ENCODE results near the gene ZBTB40. TPM values are rescaled to one million over a fixed set of nuclear protein-coding genes. Genes with fewer than 3 reads are reported as not detected.

The ZBTB40 gene
- total and polyA plus RNA-seq, 10 of the 15 experiments (the other 5 are each of a cell fraction or from before 2014, with no cell fraction given) = 1.9 to 14.4 (median 9.0) TPM

DNA sequence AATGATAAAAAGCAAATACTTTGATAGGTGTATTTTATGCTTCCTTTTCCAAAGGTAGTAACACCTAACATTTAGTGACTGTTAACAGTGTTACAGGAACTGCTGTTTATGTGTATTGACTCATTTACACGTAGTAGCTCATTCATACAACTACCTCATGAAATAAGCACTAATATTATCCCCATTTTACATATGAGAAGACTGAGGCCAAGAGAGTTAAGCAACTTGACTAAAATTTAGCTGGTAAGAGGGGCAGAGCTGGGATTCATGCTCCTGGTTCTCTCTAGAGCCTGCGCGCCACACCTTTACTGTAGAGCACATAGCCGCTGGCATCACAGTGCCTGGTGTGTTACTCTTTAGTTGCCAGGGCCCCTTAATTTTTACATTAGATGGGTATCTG lies 11.3 kb downstream of the ZBTB40 start:
- no peak overlapping the region for H3K9ac ChIP-seq (ENCODE audit: control insufficient read depth, insufficient read depth, low read length)
- intact Hi-C loops (cut with micrococcal nuclease; ENCODE audit: unreplicated experiment) (no loop called here), in situ Hi-C loops (cut with MboI) (no loop called here)
- ChIA-PET CTCF (interaction anchor here (0.6 kb wide), 1 partner anchor 10 kb away, joined by 4 read pairs; no protein-coding TSS in a partner anchor), POLR2A (no interaction called here), RAD21 (ENCODE audit: unreplicated experiment) (no interaction called here), SMC1A (ENCODE audit: uncharacterized antibody, unreplicated experiment) (interaction anchor here (3.4 kb wide), 1 partner anchor 10 kb away, joined by 12 read pairs; no protein-coding TSS in a partner anchor)
- BruUV-seq (replicated peaks) = no TSS peak
- H3K79me2 ChIP-seq (ENCODE audit: control insufficient read depth, insufficient read depth, low read length) = no peaks in the 10 kb centered on the region; the same call in none of the 2 replicates
- peaks cover 5% of the 10 kb centered on the region; the same call in 2 of the 3 replicates for H3K9me3 ChIP-seq (replicated peaks; ENCODE audit: control insufficient read depth, insufficient read depth, low read length)
- no peak overlapping the region for H3K4me2 ChIP-seq (ENCODE audit: control insufficient read depth, insufficient read depth)
- H3K4me1 ChIP-seq (ENCODE audit: control insufficient read depth, insufficient read depth, low read length) = peaks cover 5% of the 10 kb centered on the region
- H3K27ac ChIP-seq (ENCODE audit: control insufficient read depth, insufficient read depth) = no peak overlapping the region
- H3K36me3 ChIP-seq (ENCODE audit: control insufficient read depth in 2 of 2, insufficient read depth in 2 of 2, low read length in 1 of 2) = no peaks in the 10 kb centered on the region
- no peak overlapping the region for H3K4me3 ChIP-seq
- DNase-seq (ENCODE audit: low read depth, low spot score) (no peak), ATAC-seq (no peak), FAIRE-seq (no peak)
- H2AFZ ChIP-seq (ENCODE audit: control insufficient read depth, low read depth, low read length) = no peak overlapping the region
- H4K20me1 ChIP-seq (ENCODE audit: control insufficient read depth, insufficient read depth) = no peaks in the 10 kb centered on the region
- no peaks in the 10 kb centered on the region for H3K27me3 ChIP-seq (replicated peaks in 1 of 2; ENCODE audit: control insufficient read depth in 2 of 2, insufficient read depth in 2 of 2, low read length in 1 of 2)
- 88% methylated on average over 4 of the region's 4 CpGs for WGBS (ENCODE audit: insufficient coverage, insufficient replicate concordance, low lambda C conversion rate, missing lambda C conversion rate)
- TF ChIP-seq, protein P1, sequence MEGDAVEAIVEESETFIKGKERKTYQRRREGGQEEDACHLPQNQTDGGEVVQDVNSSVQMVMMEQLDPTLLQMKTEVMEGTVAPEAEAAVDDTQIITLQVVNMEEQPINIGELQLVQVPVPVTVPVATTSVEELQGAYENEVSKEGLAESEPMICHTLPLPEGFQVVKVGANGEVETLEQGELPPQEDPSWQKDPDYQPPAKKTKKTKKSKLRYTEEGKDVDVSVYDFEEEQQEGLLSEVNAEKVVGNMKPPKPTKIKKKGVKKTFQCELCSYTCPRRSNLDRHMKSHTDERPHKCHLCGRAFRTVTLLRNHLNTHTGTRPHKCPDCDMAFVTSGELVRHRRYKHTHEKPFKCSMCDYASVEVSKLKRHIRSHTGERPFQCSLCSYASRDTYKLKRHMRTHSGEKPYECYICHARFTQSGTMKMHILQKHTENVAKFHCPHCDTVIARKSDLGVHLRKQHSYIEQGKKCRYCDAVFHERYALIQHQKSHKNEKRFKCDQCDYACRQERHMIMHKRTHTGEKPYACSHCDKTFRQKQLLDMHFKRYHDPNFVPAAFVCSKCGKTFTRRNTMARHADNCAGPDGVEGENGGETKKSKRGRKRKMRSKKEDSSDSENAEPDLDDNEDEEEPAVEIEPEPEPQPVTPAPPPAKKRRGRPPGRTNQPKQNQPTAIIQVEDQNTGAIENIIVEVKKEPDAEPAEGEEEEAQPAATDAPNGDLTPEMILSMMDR (IDR thresholded peaks at IDR 0.05 in 2 of 3, conservative IDR thresholded peaks at IDR 0.05 in 1 of 3; ENCODE audit: control insufficient read depth in 2 of 3, extremely low read depth in 1 of 3, insufficient read depth in 1 of 3, low read depth in 3 of 3, low read length in 3 of 3) = no peak
- TF ChIP-seq IKZF1 (conservative IDR thresholded peaks at IDR 0.05) = no peak
- TF ChIP-seq, protein P2, sequence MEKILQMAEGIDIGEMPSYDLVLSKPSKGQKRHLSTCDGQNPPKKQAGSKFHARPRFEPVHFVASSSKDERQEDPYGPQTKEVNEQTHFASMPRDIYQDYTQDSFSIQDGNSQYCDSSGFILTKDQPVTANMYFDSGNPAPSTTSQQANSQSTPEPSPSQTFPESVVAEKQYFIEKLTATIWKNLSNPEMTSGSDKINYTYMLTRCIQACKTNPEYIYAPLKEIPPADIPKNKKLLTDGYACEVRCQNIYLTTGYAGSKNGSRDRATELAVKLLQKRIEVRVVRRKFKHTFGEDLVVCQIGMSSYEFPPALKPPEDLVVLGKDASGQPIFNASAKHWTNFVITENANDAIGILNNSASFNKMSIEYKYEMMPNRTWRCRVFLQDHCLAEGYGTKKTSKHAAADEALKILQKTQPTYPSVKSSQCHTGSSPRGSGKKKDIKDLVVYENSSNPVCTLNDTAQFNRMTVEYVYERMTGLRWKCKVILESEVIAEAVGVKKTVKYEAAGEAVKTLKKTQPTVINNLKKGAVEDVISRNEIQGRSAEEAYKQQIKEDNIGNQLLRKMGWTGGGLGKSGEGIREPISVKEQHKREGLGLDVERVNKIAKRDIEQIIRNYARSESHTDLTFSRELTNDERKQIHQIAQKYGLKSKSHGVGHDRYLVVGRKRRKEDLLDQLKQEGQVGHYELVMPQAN (conservative IDR thresholded peaks at IDR 0.05) = no peak
- TF ChIP-seq ASH2L (IDR thresholded peaks at IDR 0.05; ENCODE audit: borderline replicate concordance, low read depth) = no peak
- no peak for TF ChIP-seq CEBPB (IDR thresholded peaks at IDR 0.05; ENCODE audit: borderline replicate concordance in 1 of 2, low read depth in 2 of 2, low read length in 2 of 2)
- TF ChIP-seq KLF5 (IDR thresholded peaks at IDR 0.05; ENCODE audit: partially characterized antibody) = no peak
- TF ChIP-seq IRF4 (IDR thresholded peaks at IDR 0.05; ENCODE audit: low read depth, low read length) = no peak
- TF ChIP-seq PAX8 (IDR thresholded peaks at IDR 0.05) = no peak
- no peak for TF ChIP-seq TBL1XR1 (IDR thresholded peaks at IDR 0.05; ENCODE audit: low read depth, low read length)
- TF ChIP-seq, protein P3, sequence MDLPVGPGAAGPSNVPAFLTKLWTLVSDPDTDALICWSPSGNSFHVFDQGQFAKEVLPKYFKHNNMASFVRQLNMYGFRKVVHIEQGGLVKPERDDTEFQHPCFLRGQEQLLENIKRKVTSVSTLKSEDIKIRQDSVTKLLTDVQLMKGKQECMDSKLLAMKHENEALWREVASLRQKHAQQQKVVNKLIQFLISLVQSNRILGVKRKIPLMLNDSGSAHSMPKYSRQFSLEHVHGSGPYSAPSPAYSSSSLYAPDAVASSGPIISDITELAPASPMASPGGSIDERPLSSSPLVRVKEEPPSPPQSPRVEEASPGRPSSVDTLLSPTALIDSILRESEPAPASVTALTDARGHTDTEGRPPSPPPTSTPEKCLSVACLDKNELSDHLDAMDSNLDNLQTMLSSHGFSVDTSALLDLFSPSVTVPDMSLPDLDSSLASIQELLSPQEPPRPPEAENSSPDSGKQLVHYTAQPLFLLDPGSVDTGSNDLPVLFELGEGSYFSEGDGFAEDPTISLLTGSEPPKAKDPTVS (IDR thresholded peaks at IDR 0.05; ENCODE audit: low read depth, low read length) = no peak
- no peak for TF ChIP-seq NFXL1 (IDR thresholded peaks at IDR 0.05; ENCODE audit: borderline replicate concordance)
- TF ChIP-seq, protein P4, sequence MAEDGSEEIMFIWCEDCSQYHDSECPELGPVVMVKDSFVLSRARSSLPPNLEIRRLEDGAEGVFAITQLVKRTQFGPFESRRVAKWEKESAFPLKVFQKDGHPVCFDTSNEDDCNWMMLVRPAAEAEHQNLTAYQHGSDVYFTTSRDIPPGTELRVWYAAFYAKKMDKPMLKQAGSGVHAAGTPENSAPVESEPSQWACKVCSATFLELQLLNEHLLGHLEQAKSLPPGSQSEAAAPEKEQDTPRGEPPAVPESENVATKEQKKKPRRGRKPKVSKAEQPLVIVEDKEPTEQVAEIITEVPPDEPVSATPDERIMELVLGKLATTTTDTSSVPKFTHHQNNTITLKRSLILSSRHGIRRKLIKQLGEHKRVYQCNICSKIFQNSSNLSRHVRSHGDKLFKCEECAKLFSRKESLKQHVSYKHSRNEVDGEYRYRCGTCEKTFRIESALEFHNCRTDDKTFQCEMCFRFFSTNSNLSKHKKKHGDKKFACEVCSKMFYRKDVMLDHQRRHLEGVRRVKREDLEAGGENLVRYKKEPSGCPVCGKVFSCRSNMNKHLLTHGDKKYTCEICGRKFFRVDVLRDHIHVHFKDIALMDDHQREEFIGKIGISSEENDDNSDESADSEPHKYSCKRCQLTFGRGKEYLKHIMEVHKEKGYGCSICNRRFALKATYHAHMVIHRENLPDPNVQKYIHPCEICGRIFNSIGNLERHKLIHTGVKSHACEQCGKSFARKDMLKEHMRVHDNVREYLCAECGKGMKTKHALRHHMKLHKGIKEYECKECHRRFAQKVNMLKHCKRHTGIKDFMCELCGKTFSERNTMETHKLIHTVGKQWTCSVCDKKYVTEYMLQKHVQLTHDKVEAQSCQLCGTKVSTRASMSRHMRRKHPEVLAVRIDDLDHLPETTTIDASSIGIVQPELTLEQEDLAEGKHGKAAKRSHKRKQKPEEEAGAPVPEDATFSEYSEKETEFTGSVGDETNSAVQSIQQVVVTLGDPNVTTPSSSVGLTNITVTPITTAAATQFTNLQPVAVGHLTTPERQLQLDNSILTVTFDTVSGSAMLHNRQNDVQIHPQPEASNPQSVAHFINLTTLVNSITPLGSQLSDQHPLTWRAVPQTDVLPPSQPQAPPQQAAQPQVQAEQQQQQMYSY (CRISPR knock-in tag; IDR thresholded peaks at IDR 0.05) = no peak
- no peak for TF ChIP-seq SMARCA5 (IDR thresholded peaks at IDR 0.05)
- no peak for TF ChIP-seq PML (IDR thresholded peaks at IDR 0.05; ENCODE audit: low read length)
- TF ChIP-seq, protein P5, sequence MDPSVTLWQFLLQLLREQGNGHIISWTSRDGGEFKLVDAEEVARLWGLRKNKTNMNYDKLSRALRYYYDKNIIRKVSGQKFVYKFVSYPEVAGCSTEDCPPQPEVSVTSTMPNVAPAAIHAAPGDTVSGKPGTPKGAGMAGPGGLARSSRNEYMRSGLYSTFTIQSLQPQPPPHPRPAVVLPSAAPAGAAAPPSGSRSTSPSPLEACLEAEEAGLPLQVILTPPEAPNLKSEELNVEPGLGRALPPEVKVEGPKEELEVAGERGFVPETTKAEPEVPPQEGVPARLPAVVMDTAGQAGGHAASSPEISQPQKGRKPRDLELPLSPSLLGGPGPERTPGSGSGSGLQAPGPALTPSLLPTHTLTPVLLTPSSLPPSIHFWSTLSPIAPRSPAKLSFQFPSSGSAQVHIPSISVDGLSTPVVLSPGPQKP (IDR thresholded peaks at IDR 0.05; ENCODE audit: low read depth, low read length) = no peak

Data from GM12878 (cell line).